Loucy (cell line): Measurements from ENCODE around the gene CCNG2.

Source experiments
- H2AFZ ChIP-seq: fragments of 200-600 bp; sonication (generic); 2 replicates; pipeline ENCODE4 v1.6.0; 2016; ENCODE audit warnings: antibody characterized with exemption, mild to moderate bottlenecking, low read length, moderate library complexity
- H3F3A ChIP-seq: fragments of 200-600 bp; 2 replicates; pipeline ENCODE4 v1.6.0; 2016; ENCODE audit warnings: antibody characterized with exemption, low read depth, mild to moderate bottlenecking
- H3K27me3 ChIP-seq: fragments of 200-600 bp; sonication (generic); 2 replicates; pipeline ENCODE4 v1.6.1; 2014; ENCODE audit warnings: low read length, mild to moderate bottlenecking; ENCODE audit not compliant: insufficient read depth, poor library complexity, severe bottlenecking
- H3K36me3 ChIP-seq: fragments of 200-600 bp; sonication (generic); 2 replicates; pipeline ENCODE4 v1.6.1; 2016; ENCODE audit warnings: low read length; ENCODE audit not compliant: insufficient read depth
- H3K4me1 ChIP-seq: fragments of 200-600 bp; sonication (generic); 2 replicates; pipeline ENCODE4 v1.5.1; 2014; ENCODE audit warnings: low read length, mild to moderate bottlenecking; ENCODE audit not compliant: insufficient read depth, poor library complexity, severe bottlenecking
- H3K4me2 ChIP-seq: fragments of 200-600 bp; sonication (generic); 2 replicates; pipeline ENCODE4 v1.6.0; 2014; ENCODE audit warnings: antibody characterized with exemption, low read length, low read depth, mild to moderate bottlenecking; ENCODE audit not compliant: poor library complexity, severe bottlenecking
- H3K4me3 ChIP-seq: fragments of 200-600 bp; sonication (generic); 2 replicates; pipeline ENCODE4 v1.5.1; 2014; ENCODE audit warnings: low read length, mild to moderate bottlenecking, mixed read lengths; ENCODE audit not compliant: poor library complexity, severe bottlenecking
- H3K79me2 ChIP-seq: fragments of 200-600 bp; sonication (generic); 2 replicates; pipeline ENCODE4 v1.6.1; 2014; ENCODE audit warnings: low read length; ENCODE audit not compliant: insufficient read depth
- H3K9ac ChIP-seq: fragments of 200-600 bp; sonication (generic); 2 replicates; pipeline ENCODE4 v1.6.0; 2014; ENCODE audit warnings: mild to moderate bottlenecking, low read depth, low read length, moderate library complexity; ENCODE audit not compliant: poor library complexity, severe bottlenecking
- H3K9me2 ChIP-seq: fragments of 200-600 bp; sonication (generic); replicated peaks from 2 replicates; pipeline ENCODE4 v1.6.1; 2016; ENCODE audit warnings: low read depth, low read length, mixed read lengths
- H3K9me3 ChIP-seq: fragments of 200-600 bp; sonication (generic); 2 replicates; pipeline ENCODE4 v1.6.1; 2014; ENCODE audit warnings: mild to moderate bottlenecking, antibody characterized with exemption, low read length, low read depth; ENCODE audit not compliant: insufficient read depth
- H4K20me1 ChIP-seq: fragments of 200-600 bp; sonication (generic); 2 replicates; pipeline ENCODE4 v1.6.0; 2014; ENCODE audit warnings: antibody characterized with exemption, low read length, mild to moderate bottlenecking; ENCODE audit not compliant: insufficient read depth, poor library complexity, severe bottlenecking
- EZH2phosphoT487 ChIP-seq: fragments of 200-600 bp; IDR thresholded peaks from 2 replicates; pipeline ENCODE4 v1.6.1; 2018; ENCODE audit warnings: antibody characterized with exemption, mild to moderate bottlenecking, moderate library complexity, borderline replicate concordance
- TF ChIP-seq, protein P1 (sequence below): fragments of 200-600 bp; sonication (generic); conservative IDR thresholded peaks from 2 replicates; pipeline ENCODE4 v1.5.1; 2014; ENCODE audit warnings: mild to moderate bottlenecking, antibody characterized with exemption, low read length

CCNG2 gene

DNA sequence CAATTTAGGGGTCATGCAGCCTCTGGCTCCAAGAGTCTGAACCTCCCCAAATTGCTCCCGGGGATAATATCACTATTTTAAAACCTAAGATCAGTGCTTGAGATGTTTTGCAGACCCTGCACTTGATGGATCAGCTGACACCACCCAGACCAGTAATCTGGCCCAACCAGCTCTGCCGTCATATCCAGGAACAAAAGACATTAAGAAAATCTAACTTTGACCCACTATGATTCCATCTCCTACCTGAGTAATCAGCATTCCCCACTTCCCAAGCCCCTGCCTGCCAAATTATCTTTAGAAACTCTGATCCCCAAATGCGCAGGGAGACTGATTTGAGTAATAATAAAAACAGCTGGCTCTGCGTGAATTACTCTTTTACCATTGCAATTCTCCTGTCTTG, 34.4 kb upstream of the CCNG2 start:
- no peak for TF ChIP-seq EZH2phosphoT487
- TF ChIP-seq, protein P1, sequence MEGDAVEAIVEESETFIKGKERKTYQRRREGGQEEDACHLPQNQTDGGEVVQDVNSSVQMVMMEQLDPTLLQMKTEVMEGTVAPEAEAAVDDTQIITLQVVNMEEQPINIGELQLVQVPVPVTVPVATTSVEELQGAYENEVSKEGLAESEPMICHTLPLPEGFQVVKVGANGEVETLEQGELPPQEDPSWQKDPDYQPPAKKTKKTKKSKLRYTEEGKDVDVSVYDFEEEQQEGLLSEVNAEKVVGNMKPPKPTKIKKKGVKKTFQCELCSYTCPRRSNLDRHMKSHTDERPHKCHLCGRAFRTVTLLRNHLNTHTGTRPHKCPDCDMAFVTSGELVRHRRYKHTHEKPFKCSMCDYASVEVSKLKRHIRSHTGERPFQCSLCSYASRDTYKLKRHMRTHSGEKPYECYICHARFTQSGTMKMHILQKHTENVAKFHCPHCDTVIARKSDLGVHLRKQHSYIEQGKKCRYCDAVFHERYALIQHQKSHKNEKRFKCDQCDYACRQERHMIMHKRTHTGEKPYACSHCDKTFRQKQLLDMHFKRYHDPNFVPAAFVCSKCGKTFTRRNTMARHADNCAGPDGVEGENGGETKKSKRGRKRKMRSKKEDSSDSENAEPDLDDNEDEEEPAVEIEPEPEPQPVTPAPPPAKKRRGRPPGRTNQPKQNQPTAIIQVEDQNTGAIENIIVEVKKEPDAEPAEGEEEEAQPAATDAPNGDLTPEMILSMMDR = no peak
- H2AFZ ChIP-seq = no peak overlapping the region
- H3K9me3 ChIP-seq = no peaks in the 10 kb centered on the region
- no peaks in the 10 kb centered on the region for H3K27me3 ChIP-seq
- no peaks in the 10 kb centered on the region for H3K79me2 ChIP-seq
- H4K20me1 ChIP-seq = no peaks in the 10 kb centered on the region
- peaks cover 21% of the 10 kb centered on the region for H3K4me1 ChIP-seq
- no peak overlapping the region for H3K4me2 ChIP-seq
- H3K9me2 ChIP-seq = no peaks in the 10 kb centered on the region
- no peaks in the 10 kb centered on the region for H3K36me3 ChIP-seq
- H3K4me3 ChIP-seq = no peak overlapping the region
- H3K9ac ChIP-seq = no peak overlapping the region
- peaks cover 8% of the 10 kb centered on the region for H3F3A ChIP-seq

DNA sequence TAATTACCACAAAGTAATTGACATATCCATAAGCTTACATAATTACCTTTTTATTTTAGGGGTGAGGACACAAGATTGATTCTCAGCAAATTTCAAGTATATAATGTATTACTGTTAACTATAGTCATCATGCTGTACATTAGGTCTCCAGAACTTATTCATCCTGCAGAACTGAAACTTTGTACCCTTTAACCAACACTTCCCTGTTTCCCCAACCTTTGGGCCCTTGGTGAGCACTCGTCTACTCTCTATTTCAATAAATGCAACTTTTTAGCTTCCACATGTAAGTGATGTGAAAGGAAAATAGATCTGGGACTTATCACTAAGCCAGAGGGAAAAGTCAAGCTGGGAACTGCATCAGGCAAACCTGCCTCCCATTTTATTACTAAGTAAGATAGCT, 33.6 kb upstream of the CCNG2 start:
- TF ChIP-seq, protein P1 = no peak
- no peak for TF ChIP-seq EZH2phosphoT487
- H2AFZ ChIP-seq = no peak overlapping the region
- H3K4me2 ChIP-seq = no peak overlapping the region
- H3F3A ChIP-seq = peaks cover 12% of the 10 kb centered on the region
- H3K4me3 ChIP-seq = no peak overlapping the region
- H3K27me3 ChIP-seq = no peaks in the 10 kb centered on the region
- no peak overlapping the region for H3K9ac ChIP-seq
- H3K4me1 ChIP-seq = peaks cover 29% of the 10 kb centered on the region
- no peaks in the 10 kb centered on the region for H3K79me2 ChIP-seq
- no peaks in the 10 kb centered on the region for H3K9me3 ChIP-seq
- H4K20me1 ChIP-seq = no peaks in the 10 kb centered on the region
- no peaks in the 10 kb centered on the region for H3K9me2 ChIP-seq
- H3K36me3 ChIP-seq = no peaks in the 10 kb centered on the region

GRCh38 chr4:77124576-77124975, 32.4 kb upstream of the CCNG2 start:
- H3K4me2 ChIP-seq = no peak overlapping the region
- no peak overlapping the region for H3K9ac ChIP-seq
- H3K79me2 ChIP-seq = no peaks in the 10 kb centered on the region
- no peak for TF ChIP-seq EZH2phosphoT487
- TF ChIP-seq, protein P1 = no peak
- no peak overlapping the region for H2AFZ ChIP-seq
- no peaks in the 10 kb centered on the region for H3K27me3 ChIP-seq
- H3K4me3 ChIP-seq = no peak overlapping the region
- no peaks in the 10 kb centered on the region for H3K9me3 ChIP-seq
- H3K4me1 ChIP-seq = peaks cover 32% of the 10 kb centered on the region
- no peaks in the 10 kb centered on the region for H3K36me3 ChIP-seq
- H3K9me2 ChIP-seq = no peaks in the 10 kb centered on the region
- H4K20me1 ChIP-seq = no peaks in the 10 kb centered on the region
- peaks cover 12% of the 10 kb centered on the region for H3F3A ChIP-seq
